Measurements from ENCODE around the gene TERT.

Gene TERT

DNA sequence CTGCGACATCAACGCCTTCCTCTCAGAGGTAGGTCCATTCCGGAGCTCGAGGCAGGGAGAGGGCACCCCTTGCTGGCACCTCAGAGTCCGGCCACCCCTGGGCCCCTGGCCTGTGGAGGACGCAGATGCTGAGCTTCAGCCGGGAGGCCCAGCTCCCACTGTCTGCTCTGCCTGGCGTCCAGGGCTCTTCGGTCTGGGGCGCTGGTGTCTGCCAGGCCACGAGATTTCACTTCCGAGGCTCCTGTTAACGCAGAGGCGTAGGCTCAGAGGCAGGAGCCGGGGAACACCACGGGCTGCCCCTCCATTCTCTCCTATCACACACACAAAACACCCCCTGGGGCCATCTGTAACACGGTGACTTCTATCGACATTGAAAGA is 78.0 kb downstream of the TERT start:
- Histone ChIP-seq H3K27ac (ENCODE audit: low read depth, low read length) (no peak overlapping the region), H3K79me2 (ENCODE audit: insufficient read depth, low read length) (no peaks in the 10 kb centered on the region), H3F3A (ENCODE audit: insufficient read depth) (no peaks in the 10 kb centered on the region), H4K20me1 (ENCODE audit: low read depth, low read length) (no peaks in the 10 kb centered on the region), H3K36me3 (ENCODE audit: low read length) (no peaks in the 10 kb centered on the region), H3K27me3 (ENCODE audit: low read length) (no peaks in the 10 kb centered on the region), H3K9me3 (ENCODE audit: insufficient read depth, low read length) (no peaks in the 10 kb centered on the region), H3K4me2 (ENCODE audit: low read depth, low read length, poor library complexity, severe bottlenecking) (no peak overlapping the region), H3K4me3 (ENCODE audit: insufficient read depth, low read length, poor library complexity, severe bottlenecking) (no peak overlapping the region), H3K9me2 (replicated peaks; ENCODE audit: insufficient read depth, low read length) (no peaks in the 10 kb centered on the region), H3K9ac (ENCODE audit: low read length) (no peak overlapping the region), H2AFZ (ENCODE audit: low read depth, low read length, severe bottlenecking) (no peak overlapping the region)
- no peak for TF ChIP-seq EZH2phosphoT487 (conservative IDR thresholded peaks at IDR 0.05; ENCODE audit: low read length)
- TF ChIP-seq, protein P1, sequence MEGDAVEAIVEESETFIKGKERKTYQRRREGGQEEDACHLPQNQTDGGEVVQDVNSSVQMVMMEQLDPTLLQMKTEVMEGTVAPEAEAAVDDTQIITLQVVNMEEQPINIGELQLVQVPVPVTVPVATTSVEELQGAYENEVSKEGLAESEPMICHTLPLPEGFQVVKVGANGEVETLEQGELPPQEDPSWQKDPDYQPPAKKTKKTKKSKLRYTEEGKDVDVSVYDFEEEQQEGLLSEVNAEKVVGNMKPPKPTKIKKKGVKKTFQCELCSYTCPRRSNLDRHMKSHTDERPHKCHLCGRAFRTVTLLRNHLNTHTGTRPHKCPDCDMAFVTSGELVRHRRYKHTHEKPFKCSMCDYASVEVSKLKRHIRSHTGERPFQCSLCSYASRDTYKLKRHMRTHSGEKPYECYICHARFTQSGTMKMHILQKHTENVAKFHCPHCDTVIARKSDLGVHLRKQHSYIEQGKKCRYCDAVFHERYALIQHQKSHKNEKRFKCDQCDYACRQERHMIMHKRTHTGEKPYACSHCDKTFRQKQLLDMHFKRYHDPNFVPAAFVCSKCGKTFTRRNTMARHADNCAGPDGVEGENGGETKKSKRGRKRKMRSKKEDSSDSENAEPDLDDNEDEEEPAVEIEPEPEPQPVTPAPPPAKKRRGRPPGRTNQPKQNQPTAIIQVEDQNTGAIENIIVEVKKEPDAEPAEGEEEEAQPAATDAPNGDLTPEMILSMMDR (IDR thresholded peaks at IDR 0.05; ENCODE audit: insufficient read depth, low read length, poor library complexity, severe bottlenecking): no peak

DNA sequence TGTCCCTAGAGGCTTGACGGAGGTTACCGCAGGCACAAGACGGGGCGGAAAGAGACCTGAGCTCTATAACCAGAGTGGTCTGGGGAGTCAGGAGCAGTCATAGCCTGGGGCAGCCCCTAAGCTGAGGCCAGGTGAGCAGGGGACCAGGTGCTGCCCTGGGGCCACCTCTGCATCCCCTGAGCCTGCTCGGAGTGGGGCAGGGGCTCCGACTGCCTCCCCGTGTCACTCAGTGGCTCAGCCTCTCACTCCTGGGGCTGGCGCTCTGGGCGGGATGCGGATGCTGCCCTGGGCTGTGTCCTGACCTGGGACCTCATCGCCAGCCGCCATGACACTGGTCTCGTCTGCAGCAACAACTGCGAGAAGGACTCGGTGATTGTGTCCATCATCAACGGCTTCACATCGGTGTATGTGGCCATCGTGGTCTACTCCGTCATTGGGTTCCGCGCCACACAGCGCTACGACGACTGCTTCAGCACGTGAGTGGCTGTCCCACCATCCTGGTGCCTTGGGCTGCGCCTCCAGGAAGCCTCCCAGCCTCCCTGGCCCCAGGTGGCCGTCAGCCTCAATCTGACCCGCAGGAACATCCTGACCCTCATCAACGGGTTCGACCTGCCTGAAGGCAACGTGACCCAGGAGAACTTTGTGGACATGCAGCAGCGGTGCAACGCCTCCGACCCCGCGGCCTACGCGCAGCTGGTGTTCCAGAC is 78.5 kb downstream of the TERT start:
- Histone ChIP-seq H3K36me3 (ENCODE audit: low read length) (no peaks in the 10 kb centered on the region), H3K9ac (ENCODE audit: low read length) (no peak overlapping the region), H4K20me1 (ENCODE audit: low read depth, low read length) (no peaks in the 10 kb centered on the region), H3K4me2 (ENCODE audit: low read depth, low read length, poor library complexity, severe bottlenecking) (no peak overlapping the region), H2AFZ (ENCODE audit: low read depth, low read length, severe bottlenecking) (no peak overlapping the region), H3K9me3 (ENCODE audit: insufficient read depth, low read length) (no peaks in the 10 kb centered on the region), H3K79me2 (ENCODE audit: insufficient read depth, low read length) (no peaks in the 10 kb centered on the region), H3K9me2 (replicated peaks; ENCODE audit: insufficient read depth, low read length) (no peaks in the 10 kb centered on the region), H3K27me3 (ENCODE audit: low read length) (no peaks in the 10 kb centered on the region), H3K4me3 (ENCODE audit: insufficient read depth, low read length, poor library complexity, severe bottlenecking) (no peak overlapping the region), H3F3A (ENCODE audit: insufficient read depth) (no peaks in the 10 kb centered on the region), H3K27ac (ENCODE audit: low read depth, low read length) (no peak overlapping the region)
- TF ChIP-seq EZH2phosphoT487 (conservative IDR thresholded peaks at IDR 0.05; ENCODE audit: low read length): no peak
- TF ChIP-seq, protein P1 (IDR thresholded peaks at IDR 0.05; ENCODE audit: insufficient read depth, low read length, poor library complexity, severe bottlenecking): no peak

DNA sequence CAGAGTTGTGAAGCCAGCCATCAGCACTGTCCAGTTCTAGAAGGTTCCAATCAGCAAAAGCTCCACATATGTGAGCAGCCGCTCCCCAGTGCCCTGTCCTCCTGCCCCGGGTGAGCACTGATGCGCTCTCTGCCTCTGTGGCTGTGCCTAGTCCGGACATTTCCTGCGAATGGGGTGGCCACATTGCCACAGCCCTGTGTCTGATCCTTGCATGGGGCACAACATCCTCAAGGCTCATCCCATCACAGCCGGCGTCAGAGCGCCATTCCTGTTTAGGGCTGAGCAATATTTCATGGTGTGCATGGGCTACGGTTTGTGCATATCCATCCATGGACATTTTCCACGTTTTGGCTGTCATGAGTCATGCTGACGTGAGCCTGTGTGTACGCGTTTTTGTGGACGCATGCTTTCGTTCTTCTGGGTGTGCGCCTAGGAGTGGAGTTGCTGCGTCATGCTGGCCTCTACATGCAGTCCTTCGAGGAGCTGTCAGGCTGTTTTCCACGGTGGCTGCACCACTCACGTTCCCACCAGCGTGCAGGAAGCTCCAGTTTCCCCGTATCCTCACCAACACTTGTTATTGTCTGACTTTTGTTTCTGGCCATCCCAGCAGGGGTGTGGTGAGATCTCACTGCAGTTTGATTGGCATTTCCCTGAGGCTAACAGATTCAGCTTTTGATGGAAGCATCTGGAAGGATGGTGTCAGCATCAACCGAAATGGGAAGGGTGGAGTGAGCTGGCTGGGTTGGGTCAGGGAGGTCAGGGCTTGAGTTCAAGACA is 79.4 kb downstream of the TERT start:
- no peaks in the 10 kb centered on the region for H3F3A ChIP-seq (ENCODE audit: insufficient read depth)
- no peaks in the 10 kb centered on the region for H3K9me2 ChIP-seq (replicated peaks; ENCODE audit: insufficient read depth, low read length)
- no peak overlapping the region for H3K9ac ChIP-seq (ENCODE audit: low read length)
- H2AFZ ChIP-seq (ENCODE audit: low read depth, low read length, severe bottlenecking): no peak overlapping the region
- H3K4me3 ChIP-seq (ENCODE audit: insufficient read depth, low read length, poor library complexity, severe bottlenecking): no peak overlapping the region
- no peak overlapping the region for H3K27ac ChIP-seq (ENCODE audit: low read depth, low read length)
- no peaks in the 10 kb centered on the region for H4K20me1 ChIP-seq (ENCODE audit: low read depth, low read length)
- no peaks in the 10 kb centered on the region for H3K27me3 ChIP-seq (ENCODE audit: low read length)
- H3K4me2 ChIP-seq (ENCODE audit: low read depth, low read length, poor library complexity, severe bottlenecking): no peak overlapping the region
- no peaks in the 10 kb centered on the region for H3K36me3 ChIP-seq (ENCODE audit: low read length)
- H3K79me2 ChIP-seq (ENCODE audit: insufficient read depth, low read length): no peaks in the 10 kb centered on the region
- H3K9me3 ChIP-seq (ENCODE audit: insufficient read depth, low read length): no peaks in the 10 kb centered on the region
- TF ChIP-seq, protein P1 (IDR thresholded peaks at IDR 0.05; ENCODE audit: insufficient read depth, low read length, poor library complexity, severe bottlenecking): no peak
- TF ChIP-seq EZH2phosphoT487 (conservative IDR thresholded peaks at IDR 0.05; ENCODE audit: low read length): no peak
